Activated naive CD4-positive, alpha-beta T cell treated with anti-CD3 and anti-CD28 coated beads, Interleukin-2, amount 10 ng/mL, durations not matched to agents 7 days and 5 days (primary cell): ENCODE results near the gene ST7.

Experiments used
- CTCF ChIA-PET: fragments of 350-600 bp; sonication (Branson Sonifier 250); formaldehyde crosslinking; loops from one replicate; lab custom pipeline; 2021; ENCODE audit warnings: antibody characterized with exemption; lab: Charles Lee
- DNase-seq: peaks from one replicate; pipeline ENCODE4 v3.0.0-alpha.2; 2020
- H3K27ac Mint-ChIP-seq: one replicate; pipeline ENCODE4 v1.8.0; 2021; ENCODE audit warnings: mild to moderate bottlenecking, moderate library complexity, mixed read lengths
- H3K27me3 Mint-ChIP-seq: one replicate; pipeline ENCODE4 v1.8.0; 2021; ENCODE audit warnings: mild to moderate bottlenecking, mixed read lengths
- H3K36me3 Mint-ChIP-seq: one replicate; pipeline ENCODE4 v1.8.0; 2021; ENCODE audit warnings: mixed read lengths
- H3K4me1 Mint-ChIP-seq: one replicate; pipeline ENCODE4 v1.8.0; 2021; ENCODE audit warnings: mixed read lengths
- H3K4me3 Mint-ChIP-seq: one replicate; pipeline ENCODE4 v1.8.0; 2021; ENCODE audit warnings: mild to moderate bottlenecking, moderate library complexity, mixed read lengths
- H3K9me3 Mint-ChIP-seq: one replicate; pipeline ENCODE4 v1.8.0; 2021; ENCODE audit warnings: mixed read lengths

Gene ST7

DNA sequence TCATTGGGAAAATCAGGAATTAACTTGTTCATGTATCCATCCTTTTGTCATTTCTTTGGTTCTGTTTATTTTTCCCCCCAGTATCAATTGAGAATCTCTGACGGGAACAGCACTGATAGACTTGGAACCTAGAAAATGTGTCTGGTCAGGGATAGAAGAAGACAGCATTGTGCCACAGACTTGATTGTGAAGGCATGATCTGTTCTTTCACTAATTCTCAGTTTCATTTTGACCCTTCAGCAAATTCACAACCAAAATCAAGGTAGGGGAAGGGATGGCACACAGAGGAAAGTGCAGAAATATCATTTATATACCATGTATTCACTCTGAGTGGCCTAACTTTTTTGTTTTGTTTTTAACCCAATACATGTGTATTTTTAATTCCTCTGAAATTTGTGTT lies 262.7 kb downstream of the ST7 start:
- Mint-ChIP-seq H3K27me3 (no peaks in the 10 kb centered on the region), H3K9me3 (no peaks in the 10 kb centered on the region), H3K4me3 (no peak overlapping the region), H3K36me3 (no peaks in the 10 kb centered on the region), H3K4me1 (no peaks in the 10 kb centered on the region), H3K27ac (no peak overlapping the region)
- no peak for DNase-seq
- CTCF ChIA-PET: no interaction called here

DNA sequence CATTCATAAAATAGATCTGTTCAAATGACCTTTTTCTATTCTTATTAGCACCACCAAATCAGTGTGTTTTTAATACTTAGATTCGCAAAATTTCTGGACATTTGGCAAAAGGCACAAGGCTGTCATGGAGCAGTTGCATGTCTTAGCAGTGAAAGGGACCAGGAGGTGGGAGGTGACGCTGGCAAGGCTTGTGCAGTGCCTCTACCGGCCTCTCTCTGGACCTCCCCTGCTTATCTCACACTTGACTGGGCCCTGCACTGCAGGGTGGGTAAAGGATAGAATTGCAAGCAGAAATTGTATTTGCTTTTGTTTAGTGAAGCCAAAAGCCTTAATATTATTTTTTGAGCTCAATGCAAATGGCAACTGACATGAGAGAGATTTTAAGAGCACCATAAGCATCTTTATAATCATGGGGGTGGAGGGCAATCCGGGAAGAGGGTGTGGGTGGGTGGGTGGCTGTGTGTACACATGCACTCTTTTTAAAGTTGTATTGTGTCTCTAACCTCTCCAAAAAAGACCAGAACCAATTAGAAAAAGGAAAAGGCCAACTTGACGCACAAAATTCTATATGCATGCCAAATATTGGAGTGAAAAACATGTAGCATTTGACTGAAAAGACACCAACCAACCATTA lies 263.3 kb downstream of the ST7 start:
- no peaks in the 10 kb centered on the region for H3K36me3 Mint-ChIP-seq
- no peaks in the 10 kb centered on the region for H3K9me3 Mint-ChIP-seq
- CTCF ChIA-PET: no interaction called here
- DNase-seq: no peak
- no peak overlapping the region for H3K27ac Mint-ChIP-seq
- H3K4me1 Mint-ChIP-seq: no peaks in the 10 kb centered on the region
- H3K4me3 Mint-ChIP-seq: no peak overlapping the region
- H3K27me3 Mint-ChIP-seq: no peaks in the 10 kb centered on the region

DNA sequence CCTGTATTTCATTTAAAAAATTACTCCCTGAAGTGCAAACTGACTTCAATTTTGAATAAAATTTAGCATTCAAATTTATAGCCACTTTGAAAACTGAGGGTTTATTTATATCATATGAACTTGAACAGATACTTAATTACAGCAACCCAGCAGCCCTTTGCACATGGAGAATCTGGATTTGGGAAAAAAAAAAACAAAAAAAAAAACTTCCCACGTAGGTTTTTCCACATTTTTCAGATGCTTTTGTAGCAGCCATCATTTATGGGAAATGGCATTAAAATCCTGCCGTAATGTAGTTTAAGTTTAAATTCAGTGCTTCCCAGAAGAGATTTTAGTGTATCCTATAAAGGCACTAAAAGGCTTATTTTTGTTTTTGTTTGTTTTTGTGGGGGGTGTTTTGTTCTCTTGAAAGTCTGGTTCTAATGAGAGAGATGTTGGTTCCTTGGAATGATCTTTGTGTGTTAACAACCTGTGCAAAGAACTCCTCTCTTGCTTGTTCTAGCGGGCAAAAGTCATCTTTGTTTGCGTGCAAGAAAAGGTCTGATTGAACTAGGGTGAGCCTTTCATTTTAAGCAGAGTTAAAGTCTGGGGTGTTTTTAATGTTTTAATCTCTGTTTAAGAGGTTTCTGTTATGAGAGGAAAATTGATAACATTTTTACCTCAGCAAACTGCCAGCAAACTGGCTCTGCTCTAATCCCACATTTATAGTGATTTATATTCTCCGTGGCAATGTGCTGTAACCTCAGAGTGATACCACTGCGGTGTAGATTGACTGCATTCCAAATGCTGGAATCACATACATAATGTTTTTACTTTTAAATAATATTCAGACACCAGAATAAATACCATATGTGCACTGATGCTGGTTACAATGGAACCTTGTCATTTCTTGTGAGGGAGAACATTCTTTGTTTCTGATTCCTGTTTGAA lies 264.1 kb downstream of the ST7 start:
- Mint-ChIP-seq H3K27me3 (no peaks in the 10 kb centered on the region), H3K9me3 (no peaks in the 10 kb centered on the region), H3K36me3 (no peaks in the 10 kb centered on the region), H3K27ac (no peak overlapping the region), H3K4me3 (no peak overlapping the region), H3K4me1 (no peaks in the 10 kb centered on the region)
- no peak for DNase-seq
- CTCF ChIA-PET: no interaction called here

DNA sequence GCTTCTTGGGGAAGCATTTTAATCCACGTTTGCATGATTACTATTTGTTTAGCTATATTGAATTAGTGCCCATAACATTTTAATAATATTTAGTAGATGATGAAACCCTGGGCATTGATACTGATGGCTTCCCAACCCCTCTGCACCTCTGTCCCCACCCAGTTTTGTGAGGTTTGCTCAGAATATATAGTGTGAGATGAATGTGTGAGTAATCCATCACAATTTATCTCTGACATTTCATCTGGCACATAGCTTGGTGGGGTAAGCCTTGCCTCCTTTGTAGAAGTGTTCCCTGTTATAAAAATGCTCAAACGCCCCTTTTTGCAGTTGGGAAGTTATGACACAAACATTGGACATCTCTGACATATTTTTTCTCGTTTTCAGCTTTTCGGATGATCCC lies 265.4 kb downstream of the ST7 start:
- Mint-ChIP-seq H3K4me3 (no peak overlapping the region), H3K4me1 (no peaks in the 10 kb centered on the region), H3K36me3 (no peaks in the 10 kb centered on the region), H3K9me3 (no peaks in the 10 kb centered on the region), H3K27ac (no peak overlapping the region), H3K27me3 (no peaks in the 10 kb centered on the region)
- CTCF ChIA-PET: no interaction called here
- DNase-seq: no peak

DNA sequence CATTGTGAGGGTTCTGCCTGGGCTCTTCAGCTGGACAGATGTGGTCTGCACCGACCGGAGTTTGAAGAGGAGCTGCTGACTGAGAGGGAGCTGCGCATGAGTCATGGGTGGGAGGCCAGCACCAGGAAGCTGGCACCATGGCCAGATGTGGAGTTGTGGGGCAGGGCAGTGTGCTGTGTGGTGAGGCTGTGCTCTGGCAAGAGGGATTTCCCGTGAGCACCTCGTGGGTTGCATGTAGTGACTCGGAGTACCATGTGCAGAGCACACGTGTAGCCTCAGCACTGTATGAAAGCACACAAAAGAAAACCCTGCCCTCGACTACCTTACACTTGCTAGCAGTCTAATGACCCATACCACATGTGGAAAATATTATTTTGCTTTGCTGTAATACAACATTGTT lies 266.2 kb downstream of the ST7 start:
- Mint-ChIP-seq H3K27ac (no peak overlapping the region), H3K4me1 (no peaks in the 10 kb centered on the region), H3K4me3 (no peak overlapping the region), H3K36me3 (no peaks in the 10 kb centered on the region), H3K27me3 (no peaks in the 10 kb centered on the region), H3K9me3 (no peaks in the 10 kb centered on the region)
- CTCF ChIA-PET: no interaction called here
- no peak for DNase-seq

DNA sequence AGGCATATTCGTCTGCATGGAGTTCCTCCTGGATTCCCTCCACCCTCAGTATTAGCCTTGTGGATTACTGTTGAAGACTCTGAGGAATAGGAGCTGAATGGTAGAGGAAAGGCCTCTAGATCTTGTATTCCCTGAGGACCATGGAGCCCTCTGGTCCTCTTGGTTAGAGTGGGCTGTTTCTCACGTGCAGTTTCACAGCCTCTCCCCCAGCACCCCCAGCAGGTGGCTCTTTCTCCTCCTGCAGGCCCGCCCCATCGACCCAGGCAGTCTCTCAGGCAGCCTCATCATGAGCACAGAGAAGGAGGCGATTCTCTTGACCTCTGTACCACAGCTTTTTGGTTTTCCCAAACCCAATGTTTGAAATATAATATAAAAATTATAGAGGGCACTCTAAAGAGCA lies 267.5 kb downstream of the ST7 start:
- CTCF ChIA-PET: no interaction called here
- no peaks in the 10 kb centered on the region for H3K9me3 Mint-ChIP-seq
- no peaks in the 10 kb centered on the region for H3K36me3 Mint-ChIP-seq
- no peaks in the 10 kb centered on the region for H3K27me3 Mint-ChIP-seq
- H3K27ac Mint-ChIP-seq: no peak overlapping the region
- no peak for DNase-seq
- H3K4me1 Mint-ChIP-seq: no peaks in the 10 kb centered on the region
- no peak overlapping the region for H3K4me3 Mint-ChIP-seq

DNA sequence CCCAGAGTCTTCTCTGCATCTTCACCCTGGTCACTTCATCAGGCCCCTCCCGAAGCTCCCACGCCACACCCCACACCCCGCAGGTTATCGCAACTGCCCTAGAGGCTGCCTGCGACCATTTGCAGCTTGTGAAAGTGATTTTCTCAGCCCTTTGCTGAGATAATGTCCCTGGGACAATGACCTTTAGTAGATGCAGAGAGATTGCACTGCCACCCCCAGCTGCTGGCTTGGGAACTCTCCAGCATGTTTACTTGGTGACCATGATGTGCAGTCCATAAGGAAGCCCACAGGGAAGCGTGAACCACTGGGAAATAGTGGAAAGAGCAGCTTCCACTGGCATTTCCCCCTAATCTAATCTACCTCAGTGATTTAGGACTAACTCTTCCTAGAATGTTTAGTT lies 272.2 kb downstream of the ST7 start:
- DNase-seq: no peak
- Mint-ChIP-seq H3K4me3 (no peak overlapping the region), H3K9me3 (no peaks in the 10 kb centered on the region), H3K27me3 (no peaks in the 10 kb centered on the region), H3K4me1 (no peaks in the 10 kb centered on the region), H3K27ac (no peak overlapping the region), H3K36me3 (no peaks in the 10 kb centered on the region)
- CTCF ChIA-PET: no interaction called here

DNA sequence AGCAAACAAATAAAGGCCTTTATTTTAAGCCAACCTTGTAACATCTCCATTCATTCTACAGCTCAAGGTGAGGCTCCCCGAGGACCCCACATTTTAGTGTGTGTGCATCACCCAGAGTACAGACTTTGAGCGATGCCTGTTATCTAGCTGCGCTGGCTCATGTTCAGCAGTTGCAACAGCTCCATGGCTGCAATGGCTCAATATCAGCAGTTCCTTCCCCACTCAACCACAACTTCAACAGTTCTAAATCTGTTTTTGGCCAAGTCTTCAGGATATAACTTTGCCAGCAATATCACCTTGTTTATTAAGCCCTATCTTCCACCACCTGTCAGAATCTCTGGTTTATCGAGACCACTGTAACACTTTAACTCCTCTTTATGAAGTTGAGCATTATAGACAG lies 273.8 kb downstream of the ST7 start:
- Mint-ChIP-seq H3K27ac (no peak overlapping the region), H3K9me3 (no peaks in the 10 kb centered on the region), H3K36me3 (no peaks in the 10 kb centered on the region), H3K4me3 (no peak overlapping the region), H3K4me1 (no peaks in the 10 kb centered on the region), H3K27me3 (no peaks in the 10 kb centered on the region)
- DNase-seq: no peak
- CTCF ChIA-PET: no interaction called here

DNA sequence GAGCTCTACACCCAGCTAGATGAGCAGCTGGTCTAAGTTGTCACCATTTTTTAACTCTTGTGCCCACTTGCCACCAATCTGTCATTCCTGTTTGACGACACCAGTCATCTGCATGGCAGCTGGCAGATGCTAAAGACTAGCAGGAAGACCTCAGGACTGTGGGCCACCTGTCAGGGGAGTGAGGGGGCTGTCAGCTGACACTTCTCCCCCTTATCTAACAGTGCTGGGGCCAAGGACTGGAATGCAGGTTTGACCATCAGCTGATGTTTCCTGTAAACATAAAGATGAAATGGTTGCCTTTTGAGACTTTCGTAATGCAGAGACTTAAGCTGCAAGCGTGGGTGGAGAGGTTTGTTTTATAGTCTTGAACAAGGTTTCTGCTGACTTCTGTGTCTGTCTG lies 276.0 kb downstream of the ST7 start:
- no peak for DNase-seq
- Mint-ChIP-seq H3K4me1 (no peaks in the 10 kb centered on the region), H3K27ac (no peak overlapping the region), H3K9me3 (no peaks in the 10 kb centered on the region), H3K27me3 (no peaks in the 10 kb centered on the region), H3K36me3 (no peaks in the 10 kb centered on the region), H3K4me3 (no peak overlapping the region)
- CTCF ChIA-PET: no interaction called here

DNA sequence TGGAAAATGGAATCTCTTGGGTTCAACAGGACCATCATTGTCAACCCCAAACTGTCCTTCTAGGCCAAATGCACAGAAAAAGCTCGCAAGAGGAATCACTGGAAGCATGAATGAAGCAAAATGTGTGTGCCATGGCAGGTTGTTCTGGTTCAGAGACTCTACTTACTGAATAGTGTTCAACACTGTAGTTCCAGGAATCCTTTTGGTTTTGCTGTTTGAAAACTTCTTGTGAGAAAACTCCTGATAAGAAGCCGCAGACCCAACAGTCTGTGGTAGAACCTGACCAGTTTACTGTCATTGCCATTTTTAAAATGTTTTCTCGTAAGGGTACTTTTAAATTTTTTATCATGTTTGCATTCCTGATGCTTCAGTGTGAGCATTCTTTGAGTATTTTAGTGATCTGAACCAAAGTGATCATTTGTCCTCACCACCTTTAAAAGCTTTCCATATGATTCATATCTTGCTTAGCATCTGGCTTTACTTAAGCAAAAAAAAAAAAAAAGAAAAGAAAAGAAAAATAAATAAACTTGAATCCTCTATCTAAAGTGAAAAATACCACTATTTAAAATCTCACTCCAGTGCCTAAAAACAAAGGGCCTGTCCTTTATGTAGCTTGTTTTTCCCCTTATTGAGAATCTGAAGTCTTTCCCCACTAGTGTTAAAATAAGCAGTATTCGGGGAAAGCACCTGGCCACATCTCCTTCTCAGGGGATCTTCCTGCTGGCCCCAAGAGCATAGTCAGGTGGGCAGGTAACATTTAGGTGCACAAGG lies 277.2 kb downstream of the ST7 start:
- Mint-ChIP-seq H3K4me3 (no peak overlapping the region), H3K36me3 (no peaks in the 10 kb centered on the region), H3K27me3 (no peaks in the 10 kb centered on the region), H3K27ac (no peak overlapping the region), H3K9me3 (no peaks in the 10 kb centered on the region), H3K4me1 (no peaks in the 10 kb centered on the region)
- CTCF ChIA-PET: interaction anchor here (1.7 kb wide), 1 partner anchor 17 kb away, joined by 5 read pairs; no protein-coding TSS in a partner anchor
- no peak for DNase-seq

DNA sequence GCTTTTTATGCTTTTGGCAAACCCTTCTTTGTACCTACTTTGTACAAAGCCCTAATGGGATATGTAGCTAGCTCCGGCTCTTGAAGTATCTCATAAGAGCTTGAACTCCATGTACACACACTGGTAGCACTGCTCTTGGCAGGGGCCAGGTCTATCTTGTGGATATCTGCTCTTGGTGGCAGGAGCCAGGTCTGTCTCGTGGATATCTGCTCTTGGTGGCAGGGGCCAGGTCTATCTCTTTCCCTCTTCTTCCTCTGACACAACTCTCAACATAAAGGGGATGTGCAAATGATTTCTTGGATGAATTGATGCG lies 277.7 kb downstream of the ST7 start:
- Mint-ChIP-seq H3K4me3 (no peak overlapping the region), H3K27me3 (no peaks in the 10 kb centered on the region)

DNA sequence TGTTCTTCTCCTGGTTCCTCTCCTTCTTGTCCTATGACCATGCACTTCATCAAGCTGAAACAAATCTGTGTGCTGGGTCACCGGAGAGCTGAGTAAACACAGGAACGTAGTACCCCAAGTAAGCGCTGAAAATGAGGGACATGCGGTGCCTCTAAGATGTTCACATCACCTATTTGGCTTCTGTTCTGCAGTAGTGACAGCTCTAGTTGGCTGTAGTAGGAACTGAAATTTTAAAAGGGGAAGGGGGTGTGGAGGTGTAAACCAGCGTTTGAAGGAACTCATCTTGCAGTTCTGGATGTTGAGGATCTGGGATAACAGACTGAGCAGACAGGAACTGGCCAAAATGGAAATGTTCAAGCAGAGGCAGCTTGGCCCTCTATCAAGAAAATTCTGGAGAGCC lies 284.3 kb downstream of the ST7 start:
- Mint-ChIP-seq H3K9me3 (no peaks in the 10 kb centered on the region), H3K27me3 (peaks cover 4% of the 10 kb centered on the region), H3K4me1 (no peaks in the 10 kb centered on the region), H3K27ac (no peak overlapping the region), H3K36me3 (no peaks in the 10 kb centered on the region), H3K4me3 (no peak overlapping the region)
- no peak for DNase-seq
- CTCF ChIA-PET: no interaction called here

More for the DNA sequence above, 277.7 kb downstream of the ST7 start:
- DNase-seq: no peak
- Mint-ChIP-seq H3K27ac (no peak overlapping the region), H3K4me1 (no peaks in the 10 kb centered on the region), H3K9me3 (no peaks in the 10 kb centered on the region), H3K36me3 (no peaks in the 10 kb centered on the region)
- CTCF ChIA-PET: interaction anchor here (1.7 kb wide), 1 partner anchor 18 kb away, joined by 5 read pairs; no protein-coding TSS in a partner anchor

DNA sequence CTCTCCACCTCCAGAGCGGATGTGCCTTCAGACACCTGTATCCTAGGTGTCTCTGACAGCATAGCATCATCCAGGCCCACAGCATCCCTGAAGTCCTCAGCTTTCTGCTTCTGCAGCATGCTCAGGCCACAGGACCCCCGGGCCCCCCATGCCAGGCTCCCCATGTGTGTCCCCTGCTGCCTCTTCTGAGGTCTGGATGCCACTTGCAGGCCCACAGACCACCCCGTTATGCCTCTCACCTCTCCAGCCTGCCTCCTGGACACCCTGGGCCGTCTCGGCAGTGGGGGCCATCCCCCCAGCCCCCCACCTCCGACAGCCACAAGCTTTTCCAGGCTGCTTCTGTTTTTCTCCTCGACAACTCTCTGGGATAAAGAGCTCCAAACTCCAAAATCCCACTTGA lies 285.2 kb downstream of the ST7 start:
- Mint-ChIP-seq H3K36me3 (no peaks in the 10 kb centered on the region), H3K9me3 (no peaks in the 10 kb centered on the region)

DNA sequence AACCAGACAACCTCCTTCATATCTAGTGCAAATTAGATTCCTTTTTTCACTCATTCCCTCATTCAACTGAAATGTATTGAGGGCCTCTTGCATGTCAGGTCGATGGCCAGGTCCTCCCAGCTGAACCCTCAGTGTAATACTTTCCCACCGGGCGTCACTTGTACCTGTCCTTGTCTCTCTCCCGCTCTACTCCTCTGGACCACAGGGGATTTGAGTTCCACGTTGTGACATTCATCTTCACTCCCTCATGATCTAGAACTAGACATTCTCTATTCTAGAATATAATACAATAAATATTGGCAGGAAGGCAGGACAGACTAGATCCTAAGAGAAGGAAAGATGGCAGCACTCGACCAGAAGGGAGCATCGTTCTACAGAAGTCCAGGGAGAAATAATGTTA lies 285.6 kb downstream of the ST7 start:
- Mint-ChIP-seq H3K36me3 (no peaks in the 10 kb centered on the region), H3K4me3 (no peak overlapping the region), H3K27ac (no peak overlapping the region), H3K27me3 (peaks cover 4% of the 10 kb centered on the region), H3K4me1 (no peaks in the 10 kb centered on the region), H3K9me3 (no peaks in the 10 kb centered on the region)
- DNase-seq: no peak
- CTCF ChIA-PET: no interaction called here

More for the DNA sequence above, 285.2 kb downstream of the ST7 start:
- H3K27me3 Mint-ChIP-seq: peaks cover 4% of the 10 kb centered on the region
- H3K4me3 Mint-ChIP-seq: no peak overlapping the region
- no peak for DNase-seq
- no peaks in the 10 kb centered on the region for H3K4me1 Mint-ChIP-seq
- CTCF ChIA-PET: no interaction called here
- H3K27ac Mint-ChIP-seq: no peak overlapping the region
